Measurements from ENCODE around the gene FRAS1. TPM values are rescaled to one million over a fixed set of nuclear protein-coding genes. Genes with fewer than 3 reads are reported as not detected.

FRAS1 gene
- total and polyA plus RNA-seq, 5 donors from 2014 or later = not detected

GRCh38 chr4:78513411-78513975 is 456.4 kb downstream of the FRAS1 start:
- Histone ChIP-seq H3K9me3 (ENCODE audit: control insufficient read depth in 2 of 2, low read length in 2 of 2) (no peaks in the 10 kb centered on the region), H3K27ac (ENCODE audit: insufficient read depth, low read length, poor library complexity, severe bottlenecking) (no peak overlapping the region), H3K36me3 (ENCODE audit: control insufficient read depth, insufficient read depth, low read length) (no peaks in the 10 kb centered on the region), H3K4me1 (ENCODE audit: control insufficient read depth, insufficient read depth, low read length, poor library complexity, severe bottlenecking) (no peaks in the 10 kb centered on the region), H3K4me3 (ENCODE audit: low read depth, low read length) (no peak overlapping the region), H3K27me3 (ENCODE audit: control insufficient read depth, insufficient read depth, low read length) (no peaks in the 10 kb centered on the region)
- Mint-ChIP-seq H3K9me3 (no peaks in the 10 kb centered on the region), H3K27me3 (peaks cover 7% of the 10 kb centered on the region), H3K4me1 (no peaks in the 10 kb centered on the region), H3K27ac (no peak overlapping the region), H3K4me3 (no peak overlapping the region), H3K36me3 (no peaks in the 10 kb centered on the region)
- DNase-seq = no peak
- no peak for ATAC-seq (ENCODE audit: low read depth in 2 of 2)

DNA sequence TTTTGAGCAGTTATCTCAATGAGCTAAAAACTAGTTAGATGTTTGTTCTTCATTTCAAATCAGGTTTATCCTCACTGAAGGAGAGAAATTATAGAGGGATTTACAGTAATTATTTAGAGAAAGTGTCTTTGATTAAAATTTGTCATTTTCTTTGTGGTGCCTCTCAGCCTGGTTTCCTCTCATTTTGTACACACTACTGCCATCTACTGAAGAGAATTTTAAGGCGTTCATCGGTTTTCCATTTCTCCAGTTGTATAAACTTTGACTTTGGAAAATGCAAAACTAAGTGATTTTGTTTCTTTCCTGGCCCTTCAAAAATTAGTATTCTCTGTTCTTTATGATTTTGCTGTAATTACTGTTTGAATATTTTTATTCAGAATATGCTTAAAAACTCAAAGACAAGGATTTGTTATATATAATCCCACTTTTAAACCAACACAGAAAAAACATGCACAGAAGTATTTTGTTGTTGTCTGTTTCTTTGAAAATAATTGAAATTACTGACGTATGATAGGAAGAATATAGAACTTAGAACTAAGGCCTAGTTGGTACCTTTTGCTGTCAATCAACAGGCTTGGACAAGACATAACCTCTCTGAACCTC is 460.0 kb downstream of the FRAS1 start:
- Mint-ChIP-seq H3K4me3 (no peak overlapping the region), H3K4me1 (no peaks in the 10 kb centered on the region), H3K27ac (no peak overlapping the region), H3K36me3 (no peaks in the 10 kb centered on the region), H3K9me3 (no peaks in the 10 kb centered on the region), H3K27me3 (peaks cover 17% of the 10 kb centered on the region)
- Histone ChIP-seq H3K27ac (ENCODE audit: insufficient read depth, low read length, poor library complexity, severe bottlenecking) (no peak overlapping the region), H3K27me3 (ENCODE audit: control insufficient read depth, insufficient read depth, low read length) (peaks cover 2% of the 10 kb centered on the region), H3K4me3 (ENCODE audit: low read depth, low read length) (no peak overlapping the region), H3K4me1 (ENCODE audit: control insufficient read depth, insufficient read depth, low read length, poor library complexity, severe bottlenecking) (no peaks in the 10 kb centered on the region), H3K9me3 (ENCODE audit: control insufficient read depth in 2 of 2, low read length in 2 of 2) (no peaks in the 10 kb centered on the region), H3K36me3 (ENCODE audit: control insufficient read depth, insufficient read depth, low read length) (no peaks in the 10 kb centered on the region)
- ATAC-seq (ENCODE audit: low read depth in 2 of 2) = no peak
- DNase-seq = peak in 1 of 3 donors; percentile 7

DNA sequence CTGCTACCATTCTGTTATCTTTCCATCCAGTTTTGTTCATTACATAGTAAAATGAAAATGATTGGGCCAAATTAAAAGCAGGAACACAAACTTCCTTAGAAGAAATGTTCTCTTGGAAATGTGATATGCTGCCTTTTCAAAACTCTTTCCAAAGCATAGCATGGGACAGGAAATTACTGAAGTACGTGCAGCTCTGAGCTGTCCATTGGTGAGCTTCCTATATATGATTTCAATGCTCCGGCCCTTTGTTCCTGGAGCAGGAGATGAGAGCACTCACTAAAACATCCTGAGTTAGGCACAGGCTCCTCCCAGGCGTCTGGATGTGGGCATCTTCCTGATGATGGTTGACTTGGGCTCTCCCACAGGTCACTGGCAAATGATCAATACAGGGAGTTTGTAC is 461.4 kb downstream of the FRAS1 start:
- Histone ChIP-seq H3K27ac (ENCODE audit: insufficient read depth, low read length, poor library complexity, severe bottlenecking) (no peak overlapping the region), H3K9me3 (ENCODE audit: control insufficient read depth in 2 of 2, low read length in 2 of 2) (no peaks in the 10 kb centered on the region), H3K4me3 (ENCODE audit: low read depth, low read length) (no peak overlapping the region), H3K4me1 (ENCODE audit: control insufficient read depth, insufficient read depth, low read length, poor library complexity, severe bottlenecking) (no peaks in the 10 kb centered on the region), H3K27me3 (ENCODE audit: control insufficient read depth, insufficient read depth, low read length) (peaks cover 2% of the 10 kb centered on the region), H3K36me3 (ENCODE audit: control insufficient read depth, insufficient read depth, low read length) (no peaks in the 10 kb centered on the region)
- Mint-ChIP-seq H3K4me3 (no peak overlapping the region), H3K9me3 (no peaks in the 10 kb centered on the region), H3K27me3 (peaks cover 17% of the 10 kb centered on the region), H3K27ac (no peak overlapping the region), H3K36me3 (no peaks in the 10 kb centered on the region), H3K4me1 (no peaks in the 10 kb centered on the region)
- DNase-seq (no peak), ATAC-seq (ENCODE audit: low read depth in 2 of 2) (no peak)

DNA sequence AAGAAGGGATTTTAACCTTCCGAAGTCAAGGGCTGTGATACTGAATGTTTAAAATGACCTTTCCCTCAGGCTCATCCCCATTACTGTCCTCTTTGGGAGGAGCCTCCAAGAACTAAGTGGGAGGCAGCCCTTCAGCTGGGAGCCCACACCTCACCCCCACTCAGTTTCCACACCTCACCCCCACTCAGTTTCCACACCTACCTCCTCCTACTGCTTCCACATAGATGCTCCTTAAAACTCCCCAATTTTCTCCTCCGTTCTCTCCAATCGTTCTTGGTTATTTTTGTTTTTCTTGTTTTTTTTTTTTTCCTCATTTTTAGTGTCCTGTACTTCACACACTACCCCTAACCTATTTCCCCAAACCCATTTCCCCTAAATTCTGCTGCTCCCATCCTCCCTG is 462.8 kb downstream of the FRAS1 start:
- ATAC-seq (ENCODE audit: low read depth in 2 of 2) = no peak
- Histone ChIP-seq H3K27me3 (ENCODE audit: control insufficient read depth, insufficient read depth, low read length) (peaks cover 2% of the 10 kb centered on the region), H3K36me3 (ENCODE audit: control insufficient read depth, insufficient read depth, low read length) (no peaks in the 10 kb centered on the region), H3K27ac (ENCODE audit: insufficient read depth, low read length, poor library complexity, severe bottlenecking) (no peak overlapping the region), H3K9me3 (ENCODE audit: control insufficient read depth in 2 of 2, low read length in 2 of 2) (no peaks in the 10 kb centered on the region), H3K4me1 (ENCODE audit: control insufficient read depth, insufficient read depth, low read length, poor library complexity, severe bottlenecking) (no peaks in the 10 kb centered on the region), H3K4me3 (ENCODE audit: low read depth, low read length) (no peak overlapping the region)
- H3K36me3 Mint-ChIP-seq = no peaks in the 10 kb centered on the region
- no peak for DNase-seq
- no peaks in the 10 kb centered on the region for H3K9me3 Mint-ChIP-seq
- no peak overlapping the region for H3K4me3 Mint-ChIP-seq
- peaks cover 17% of the 10 kb centered on the region for H3K27me3 Mint-ChIP-seq
- H3K27ac Mint-ChIP-seq = no peak overlapping the region
- H3K4me1 Mint-ChIP-seq = no peaks in the 10 kb centered on the region

DNA sequence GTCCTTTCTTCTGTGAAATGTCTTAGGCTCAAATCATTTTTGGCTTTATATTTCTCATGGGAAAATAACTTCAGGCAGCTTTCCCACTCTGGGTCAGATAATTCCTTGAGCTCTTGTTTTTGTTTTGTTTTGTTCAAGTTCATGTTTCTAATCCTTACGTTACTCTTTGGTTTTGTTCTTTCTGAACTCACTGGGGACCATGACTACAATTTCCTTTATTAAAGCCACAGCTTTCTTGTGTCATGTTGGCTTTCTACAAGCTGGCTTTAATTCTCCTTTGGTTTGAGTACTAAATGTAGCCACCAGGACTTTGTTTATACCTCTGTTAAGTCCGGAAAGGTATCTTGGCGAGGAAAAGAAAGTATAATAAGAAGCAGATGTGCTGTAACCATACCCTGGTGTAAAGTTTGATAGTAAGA is 463.7 kb downstream of the FRAS1 start:
- Histone ChIP-seq H3K4me3 (ENCODE audit: low read depth, low read length) (no peak overlapping the region), H3K36me3 (ENCODE audit: control insufficient read depth, insufficient read depth, low read length) (no peaks in the 10 kb centered on the region), H3K4me1 (ENCODE audit: control insufficient read depth, insufficient read depth, low read length, poor library complexity, severe bottlenecking) (no peaks in the 10 kb centered on the region), H3K27ac (ENCODE audit: insufficient read depth, low read length, poor library complexity, severe bottlenecking) (no peak overlapping the region), H3K9me3 (ENCODE audit: control insufficient read depth in 2 of 2, low read length in 2 of 2) (no peaks in the 10 kb centered on the region), H3K27me3 (ENCODE audit: control insufficient read depth, insufficient read depth, low read length) (peaks cover 2% of the 10 kb centered on the region)
- no peak for DNase-seq
- H3K36me3 Mint-ChIP-seq = no peaks in the 10 kb centered on the region
- no peaks in the 10 kb centered on the region for H3K4me1 Mint-ChIP-seq
- no peak overlapping the region for H3K27ac Mint-ChIP-seq
- ATAC-seq (ENCODE audit: low read depth in 2 of 2) = no peak
- H3K4me3 Mint-ChIP-seq = no peak overlapping the region
- no peaks in the 10 kb centered on the region for H3K9me3 Mint-ChIP-seq
- peaks cover 15% of the 10 kb centered on the region for H3K27me3 Mint-ChIP-seq

DNA sequence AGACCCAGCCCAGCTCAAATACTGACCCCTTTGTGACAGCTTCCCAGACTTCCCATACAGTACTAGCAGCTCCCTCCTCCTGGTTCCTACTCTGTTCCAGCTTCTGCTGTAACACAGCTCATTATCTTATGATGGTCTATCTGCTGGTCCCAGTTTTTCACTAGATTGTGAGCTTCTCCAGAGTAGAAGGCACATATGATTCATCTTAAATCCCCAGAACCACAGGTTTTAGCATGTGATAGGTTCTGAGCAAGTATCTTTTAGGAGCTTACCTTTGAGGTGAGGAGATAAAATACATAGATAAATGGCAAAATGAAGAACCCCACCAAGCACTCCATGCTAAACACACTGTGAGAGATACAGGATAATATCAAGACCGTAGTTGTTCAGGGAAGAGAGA is 466.9 kb downstream of the FRAS1 start:
- Mint-ChIP-seq H3K9me3 (no peaks in the 10 kb centered on the region), H3K4me1 (no peaks in the 10 kb centered on the region), H3K27ac (no peak overlapping the region), H3K27me3 (peaks cover 10% of the 10 kb centered on the region), H3K36me3 (no peaks in the 10 kb centered on the region), H3K4me3 (no peak overlapping the region)
- no peak for ATAC-seq (ENCODE audit: low read depth in 2 of 2)
- no peak overlapping the region for H3K27ac ChIP-seq (ENCODE audit: insufficient read depth, low read length, poor library complexity, severe bottlenecking)
- peaks cover 2% of the 10 kb centered on the region for H3K27me3 ChIP-seq (ENCODE audit: control insufficient read depth, insufficient read depth, low read length)
- no peaks in the 10 kb centered on the region for H3K4me1 ChIP-seq (ENCODE audit: control insufficient read depth, insufficient read depth, low read length, poor library complexity, severe bottlenecking)
- no peak overlapping the region for H3K4me3 ChIP-seq (ENCODE audit: low read depth, low read length)
- no peaks in the 10 kb centered on the region for H3K9me3 ChIP-seq (ENCODE audit: control insufficient read depth in 2 of 2, low read length in 2 of 2)
- H3K36me3 ChIP-seq (ENCODE audit: control insufficient read depth, insufficient read depth, low read length) = no peaks in the 10 kb centered on the region
- DNase-seq = no peak

DNA sequence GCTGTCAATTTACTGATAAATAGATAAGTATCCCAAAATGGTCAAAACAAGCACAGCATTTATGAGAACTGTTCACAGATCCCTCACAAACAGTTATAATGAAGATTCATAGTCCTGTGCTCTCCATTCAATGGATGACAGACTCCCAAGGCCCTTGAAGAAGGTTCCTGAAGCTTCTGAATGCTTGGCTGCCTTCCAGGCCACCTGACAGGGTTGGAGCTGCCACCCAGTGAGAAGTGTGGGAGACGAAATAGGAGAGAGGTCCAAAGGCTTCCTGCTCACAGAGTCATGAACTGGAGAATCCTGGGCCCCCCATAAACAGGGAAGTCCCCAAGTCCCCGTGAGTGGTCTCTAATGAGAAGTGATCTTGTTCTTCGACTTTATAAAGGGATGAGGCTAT is 468.4 kb downstream of the FRAS1 start:
- no peak overlapping the region for H3K4me3 ChIP-seq (ENCODE audit: low read depth, low read length)
- H3K4me1 ChIP-seq (ENCODE audit: control insufficient read depth, insufficient read depth, low read length, poor library complexity, severe bottlenecking) = no peaks in the 10 kb centered on the region
- no peaks in the 10 kb centered on the region for H3K9me3 ChIP-seq (ENCODE audit: control insufficient read depth in 2 of 2, low read length in 2 of 2)
- H3K27ac ChIP-seq (ENCODE audit: insufficient read depth, low read length, poor library complexity, severe bottlenecking) = no peak overlapping the region
- Mint-ChIP-seq H3K36me3 (no peaks in the 10 kb centered on the region), H3K9me3 (no peaks in the 10 kb centered on the region), H3K4me3 (no peak overlapping the region), H3K4me1 (no peaks in the 10 kb centered on the region), H3K27me3 (peaks cover 4% of the 10 kb centered on the region), H3K27ac (no peak overlapping the region)
- no peaks in the 10 kb centered on the region for H3K36me3 ChIP-seq (ENCODE audit: control insufficient read depth, insufficient read depth, low read length)
- DNase-seq (no peak), ATAC-seq (ENCODE audit: low read depth in 2 of 2) (no peak)
- H3K27me3 ChIP-seq (ENCODE audit: control insufficient read depth, insufficient read depth, low read length) = peaks cover 2% of the 10 kb centered on the region

- H3K4me3 ChIP-seq (ENCODE audit: low read depth, low read length) = no peak overlapping the region
- no peak overlapping the region for H3K4me3 Mint-ChIP-seq
- no peaks in the 10 kb centered on the region for H3K4me1 Mint-ChIP-seq
Observed at GRCh38 chr4:78527103-78527502, 470.0 kb downstream of the FRAS1 start.

More at GRCh38 chr4:78527103-78527502, 470.0 kb downstream of the FRAS1 start:
- Mint-ChIP-seq H3K36me3 (no peaks in the 10 kb centered on the region), H3K9me3 (no peaks in the 10 kb centered on the region), H3K27me3 (no peaks in the 10 kb centered on the region), H3K27ac (no peak overlapping the region)
- Histone ChIP-seq H3K9me3 (ENCODE audit: control insufficient read depth in 2 of 2, low read length in 2 of 2) (no peaks in the 10 kb centered on the region), H3K4me1 (ENCODE audit: control insufficient read depth, insufficient read depth, low read length, poor library complexity, severe bottlenecking) (no peaks in the 10 kb centered on the region), H3K27me3 (ENCODE audit: control insufficient read depth, insufficient read depth, low read length) (no peaks in the 10 kb centered on the region), H3K36me3 (ENCODE audit: control insufficient read depth, insufficient read depth, low read length) (no peaks in the 10 kb centered on the region), H3K27ac (ENCODE audit: insufficient read depth, low read length, poor library complexity, severe bottlenecking) (no peak overlapping the region)
- ATAC-seq (ENCODE audit: low read depth in 2 of 2) = no peak
- DNase-seq = no peak

Data from CD4-positive, CD25-positive, alpha-beta regulatory T cell (primary cell).